GM23338 (cell line): ENCODE measurements around the gene TULP4. TPM values are rescaled to one million over a fixed set of nuclear protein-coding genes. Genes with fewer than 3 reads are reported as not detected.

Source experiments
- ATAC-seq: fragments of 200-7000 bp; cut with Tn5 transposase; 3 replicates; pipeline ENCODE4 v1.9.1; 2020
- DNase-seq: peaks from one replicate; pipeline ENCODE4 v3.0.0-alpha.2; 2015; ENCODE audit warnings: low spot score
- H2AFZ ChIP-seq: fragments of 200-600 bp; sonication (generic); 2 replicates; pipeline ENCODE4 v1.8.0; 2016; ENCODE audit warnings: antibody characterized with exemption, mild to moderate bottlenecking, moderate library complexity
- H3F3A ChIP-seq: fragments of 200-600 bp; sonication (generic); replicated peaks from 2 replicates; pipeline ENCODE4 v1.8.0; 2017; ENCODE audit warnings: antibody characterized with exemption, mixed run types, low read depth
- H3K27ac ChIP-seq: fragments of 200-600 bp; sonication (generic); 2 replicates; pipeline ENCODE4 v1.6.1; 2016; ENCODE audit warnings: low read depth
- H3K27me3 ChIP-seq: fragments of 200-600 bp; sonication (generic); 2 replicates; pipeline ENCODE4 v1.8.0; 2016; ENCODE audit warnings: mild to moderate bottlenecking, mixed run types, moderate library complexity; ENCODE audit not compliant: insufficient read depth
- H3K36me3 ChIP-seq: fragments of 200-600 bp; sonication (generic); 2 replicates; pipeline ENCODE4 v1.8.0; 2016; ENCODE audit warnings: mild to moderate bottlenecking; ENCODE audit not compliant: insufficient read depth
- H3K4me1 ChIP-seq: fragments of 200-600 bp; sonication (generic); 2 replicates; pipeline ENCODE4 v1.8.0; 2016; ENCODE audit warnings: mild to moderate bottlenecking, moderate library complexity; ENCODE audit not compliant: insufficient read depth
- H3K4me2 ChIP-seq: fragments of 200-600 bp; sonication (generic); 2 replicates; pipeline ENCODE4 v1.7.1; 2017; ENCODE audit warnings: mixed run types
- H3K4me3 ChIP-seq: fragments of 200-600 bp; sonication (generic); 2 replicates; pipeline ENCODE4 v1.6.1; 2016; ENCODE audit warnings: mixed run types
- H3K79me2 ChIP-seq: fragments of 200-600 bp; sonication (generic); replicated peaks from 2 replicates; pipeline ENCODE4 v1.8.0; 2017; ENCODE audit warnings: mild to moderate bottlenecking; ENCODE audit not compliant: insufficient read depth
- H3K9me2 ChIP-seq: fragments of 200-600 bp; sonication (generic); 2 replicates; pipeline ENCODE4 v1.8.0; 2017; ENCODE audit not compliant: insufficient read depth
- H4K20me1 ChIP-seq: fragments of 200-600 bp; sonication (generic); replicated peaks from 2 replicates; pipeline ENCODE4 v1.8.0; 2017; ENCODE audit warnings: mild to moderate bottlenecking; ENCODE audit not compliant: insufficient read depth
- H3K27ac Mint-ChIP-seq: 2 replicates; pipeline ENCODE4 v1.8.0; 2020; ENCODE audit warnings: inconsistent platforms, mild to moderate bottlenecking, moderate library complexity, mixed read lengths
- H3K27me3 Mint-ChIP-seq: 3 replicates; pipeline ENCODE4 v1.8.0; 2022; ENCODE audit warnings: low read depth, mild to moderate bottlenecking, moderate library complexity, mixed read lengths, inconsistent platforms; ENCODE audit not compliant: insufficient read depth, poor library complexity
- H3K36me3 Mint-ChIP-seq: 3 replicates; pipeline ENCODE4 v1.8.0; 2021; ENCODE audit warnings: low read depth, mild to moderate bottlenecking, inconsistent platforms, moderate library complexity, mixed read lengths
- H3K4me1 Mint-ChIP-seq: 3 replicates; pipeline ENCODE4 v1.8.0; 2020; ENCODE audit warnings: mild to moderate bottlenecking, inconsistent platforms, mixed read lengths
- H3K4me3 Mint-ChIP-seq: 3 replicates; pipeline ENCODE4 v1.8.0; 2021; ENCODE audit warnings: moderate library complexity, mild to moderate bottlenecking, inconsistent platforms, mixed read lengths
- H3K9me3 Mint-ChIP-seq: 3 replicates; pipeline ENCODE4 v1.8.0; 2020; ENCODE audit warnings: moderate library complexity, mild to moderate bottlenecking, inconsistent platforms, mixed read lengths
- CREB1 ChIP-seq: fragments of 250-450 bp; sonication (Bioruptor Pico); IDR thresholded peaks from 2 replicates; pipeline ENCODE4 v1.5.0; 2020; ENCODE audit warnings: low read depth, mild to moderate bottlenecking, moderate library complexity
- CTCF ChIP-seq, 2 experiments: fragments of 200-600 bp in 1 of 2; sonication (generic) in 1 of 2; conservative IDR thresholded peaks; 2 replicates each; pipeline versions ENCODE4 v1.5.1 to v1.6.1; 2016 to 2017; ENCODE audit warnings: antibody characterized with exemption in 2 of 2, low read depth in 2 of 2, mild to moderate bottlenecking in 2 of 2, moderate library complexity in 1 of 2
- ETS1 ChIP-seq: IDR thresholded peaks from 2 replicates; pipeline ENCODE4 v1.6.1; 2016; ENCODE audit warnings: antibody characterized with exemption
- EZH2 ChIP-seq: fragments of 200-600 bp; sonication (generic); IDR thresholded peaks from one replicate; pipeline ENCODE4 v1.8.0; 2017; ENCODE audit warnings: antibody characterized with exemption, mild to moderate bottlenecking, low read depth; ENCODE audit not compliant: unreplicated experiment
- EZH2phosphoT487 ChIP-seq: fragments of 200-600 bp; sonication (generic); IDR thresholded peaks from one replicate; pipeline ENCODE4 v1.8.1; 2018; ENCODE audit warnings: antibody characterized with exemption; ENCODE audit not compliant: unreplicated experiment
- JUNB ChIP-seq: IDR thresholded peaks from one replicate; pipeline ENCODE4 v1.6.1; 2016; ENCODE audit warnings: antibody characterized with exemption; ENCODE audit not compliant: unreplicated experiment
- NANOG ChIP-seq: IDR thresholded peaks from 2 replicates; pipeline ENCODE4 v1.6.1; 2016; ENCODE audit warnings: antibody characterized with exemption, borderline replicate concordance
- POLR2AphosphoS5 ChIP-seq: IDR thresholded peaks from 2 replicates; pipeline ENCODE4 v1.6.1; 2016; ENCODE audit warnings: antibody characterized with exemption, low read depth
- REST ChIP-seq: IDR thresholded peaks from one replicate; pipeline ENCODE4 v1.6.1; 2018; ENCODE audit warnings: antibody characterized with exemption; ENCODE audit not compliant: unreplicated experiment
- STAT1 ChIP-seq: IDR thresholded peaks from one replicate; pipeline ENCODE4 v1.6.1; 2016; ENCODE audit warnings: antibody characterized with exemption; ENCODE audit not compliant: unreplicated experiment
- ZNF114 ChIP-seq: fragments of 250-450 bp; sonication (Bioruptor Pico); IDR thresholded peaks from 2 replicates; pipeline ENCODE4 v1.5.0; 2020; ENCODE audit warnings: mild to moderate bottlenecking, moderate library complexity
- ZNF331 ChIP-seq: fragments of 250-450 bp; sonication (Bioruptor Pico); IDR thresholded peaks from 2 replicates; pipeline ENCODE4 v1.5.0; 2020; ENCODE audit warnings: low read depth, mild to moderate bottlenecking, moderate library complexity
- ZNF462 ChIP-seq: fragments of 250-450 bp; sonication (Bioruptor Pico); IDR thresholded peaks from 2 replicates; pipeline ENCODE4 v1.5.0; 2020; ENCODE audit warnings: mild to moderate bottlenecking, moderate library complexity
- polyA plus RNA-seq: library from polyadenylated mRNA; unstranded; fragments of >200 nt; fragmentation: Nextera tagmentation; extraction: Ambion mirVana; gene quantifications from 2 replicates; pipeline ENCODE4 v1.2.1, GENCODE V29; 2016
- total RNA-seq: library from RNA; depleted of rRNA; stranded (reverse); fragments of >200 nt; shearing (Covaris generic); gene quantifications from 2 replicates; pipeline ENCODE4 v1.2.3, GENCODE V29; 2014

The TULP4 gene
- total and polyA plus RNA-seq, 2 experiments from 2014 or later, result 31.2 to 50.2 TPM

- peaks cover 2% of the 10 kb centered on the region for H3K27me3 Mint-ChIP-seq
- H3K79me2 ChIP-seq, result peaks cover 47% of the 10 kb centered on the region
- H3K36me3 ChIP-seq, result no peaks in the 10 kb centered on the region
- no peak overlapping the region for H3K4me2 ChIP-seq
- no peak overlapping the region for H2AFZ ChIP-seq
- H3K36me3 Mint-ChIP-seq, result peaks cover 16% of the 10 kb centered on the region; the same call in 2 of the 3 replicates
- no peak overlapping the region for H3K4me3 ChIP-seq
- H3K9me2 ChIP-seq, result no peaks in the 10 kb centered on the region
- peaks cover 22% of the 10 kb centered on the region for H3K4me1 ChIP-seq
- H3K4me3 Mint-ChIP-seq, result no peak overlapping the region
- no peak overlapping the region for H3K27ac Mint-ChIP-seq
- H4K20me1 ChIP-seq, result peaks cover 4% of the 10 kb centered on the region; the same call in 1 of the 2 replicates
- H3K9me3 Mint-ChIP-seq, result no peaks in the 10 kb centered on the region
- no peaks in the 10 kb centered on the region for H3K27me3 ChIP-seq
- no peak overlapping the region for H3K27ac ChIP-seq
- no peak; the same call in 2 of the 3 replicates for ATAC-seq
- peaks cover 20% of the 10 kb centered on the region for H3K4me1 Mint-ChIP-seq
- TF ChIP-seq CTCF (conservative IDR thresholded peaks at IDR 0.05; ENCODE audit: low read depth in 2 of 2) (no peak), ZNF331 (no peak), ZNF462 (no peak), CREB1 (CRISPR knock-in tag) (no peak), JUNB (no peak), REST (no peak), NANOG (no peak), EZH2phosphoT487 (no peak), EZH2 (no peak), ZNF114 (CRISPR knock-in tag) (no peak), ETS1 (no peak), POLR2AphosphoS5 (no peak), STAT1 (no peak)
- H3F3A ChIP-seq, result no peaks in the 10 kb centered on the region
- DNase-seq, result no peak
Measured at GRCh38 chr6:158270389-158271127, 41.7 kb upstream of the TULP4 start.
